Stimulated activated CD4-positive, alpha-beta T cell treated with anti-CD3 and anti-CD28 coated beads, Interleukin-1b, Interleukin-23, amount 100 ng/mL, for 1 hour (primary cell): ENCODE measurements around the gene HDAC9.

ENCODE experiments used
- DNase-seq, 2 donors: peaks; one replicate each; pipeline ENCODE4 v3.0.0-alpha.2; 2020; ENCODE audit warnings: low read depth in 2 of 2

Gene HDAC9

DNA sequence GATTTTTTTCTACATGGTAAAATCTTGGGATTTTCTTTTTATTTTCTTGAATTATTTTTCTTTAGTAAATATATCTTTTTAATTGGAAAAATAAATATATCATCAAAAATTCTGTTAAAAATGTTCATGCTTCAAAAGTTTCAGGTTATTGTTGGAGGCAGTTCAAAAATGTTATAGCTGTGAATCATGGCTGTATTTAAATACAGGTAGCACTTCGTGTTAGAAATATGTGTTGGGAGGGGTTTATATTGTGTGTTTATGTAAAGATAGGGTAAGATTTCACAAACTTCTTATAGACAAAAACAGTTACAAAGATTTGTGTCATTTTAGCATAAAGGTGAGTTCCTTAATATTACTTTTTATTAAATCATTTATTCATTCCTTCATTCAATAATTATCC lies 60.4 kb downstream of the HDAC9 start:
- DNase-seq = no peak

DNA sequence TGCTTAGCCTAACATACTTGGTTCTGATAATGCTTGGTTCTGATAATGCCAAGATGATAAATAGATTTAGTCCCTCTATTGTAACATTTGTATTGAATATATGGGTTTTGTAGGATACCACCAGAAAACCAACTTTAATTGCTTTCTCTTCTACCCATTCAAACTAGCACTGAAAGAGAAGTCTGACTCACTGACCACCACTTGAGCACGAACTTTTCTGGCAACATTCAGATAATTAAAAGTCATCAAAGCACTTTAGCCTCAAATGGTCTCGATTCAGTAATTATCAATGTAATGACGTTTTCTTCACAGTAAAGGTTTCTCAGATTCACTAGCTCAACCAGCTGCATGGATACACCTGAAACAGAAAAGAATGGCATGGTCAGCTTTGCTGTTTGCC lies 63.0 kb downstream of the HDAC9 start:
- no peak for DNase-seq

DNA sequence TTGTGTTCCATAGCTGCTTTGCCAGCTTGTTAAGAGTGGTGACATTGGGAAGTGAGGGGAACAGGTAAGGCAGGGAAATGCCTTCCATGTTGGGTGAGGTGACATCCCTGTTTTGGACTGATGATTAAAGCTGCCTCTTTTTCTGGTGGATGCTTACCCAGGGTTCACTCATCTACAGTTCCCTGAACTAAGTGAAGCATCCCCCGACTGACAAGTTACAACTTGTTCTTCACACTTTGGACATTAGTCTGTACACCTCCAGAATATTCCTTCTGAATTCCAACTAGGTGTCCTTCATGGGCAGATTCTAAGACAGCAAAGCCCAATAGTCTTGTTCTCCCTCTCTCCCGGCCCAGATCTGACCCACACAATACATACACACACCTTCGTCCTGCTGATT lies 63.4 kb downstream of the HDAC9 start:
- no peak for DNase-seq

DNA sequence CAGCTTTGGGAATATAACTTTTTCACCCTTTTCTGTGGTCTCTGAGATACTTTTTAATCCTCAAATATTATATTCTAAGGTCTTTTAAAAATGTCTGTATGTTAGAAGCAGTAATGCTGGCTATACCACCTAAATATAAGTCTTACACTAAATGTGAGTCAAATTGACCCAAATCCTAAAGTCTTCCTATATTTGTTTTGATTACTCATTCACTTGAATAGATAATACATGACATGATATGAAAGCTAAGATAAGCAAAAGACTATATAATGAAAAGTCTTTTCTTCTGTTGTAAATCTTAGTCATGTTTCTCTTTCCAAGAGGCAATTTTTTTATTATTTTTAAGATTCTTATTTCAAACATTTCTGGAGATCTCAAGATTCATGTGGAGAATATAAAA lies 64.2 kb downstream of the HDAC9 start:
- DNase-seq = no peak

DNA sequence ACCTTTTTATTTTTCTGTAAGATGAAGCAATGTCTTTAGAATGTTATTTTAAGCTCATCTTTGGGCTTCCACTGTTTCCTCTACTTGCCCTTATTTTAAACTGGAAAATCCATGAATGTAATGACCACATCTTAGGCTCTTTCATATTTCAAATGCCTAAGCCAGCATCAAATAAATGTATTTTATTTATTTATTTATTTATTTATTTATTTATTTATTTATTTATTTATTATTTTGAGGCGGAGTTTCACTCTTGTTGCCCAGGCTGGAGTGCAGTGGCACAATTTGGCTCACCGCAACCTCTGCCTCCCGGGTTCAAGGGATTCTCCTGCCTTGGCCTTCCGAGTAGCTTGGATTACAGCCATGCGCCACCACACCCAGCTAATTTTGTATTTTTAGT lies 69.2 kb downstream of the HDAC9 start:
- DNase-seq = no peak

DNA sequence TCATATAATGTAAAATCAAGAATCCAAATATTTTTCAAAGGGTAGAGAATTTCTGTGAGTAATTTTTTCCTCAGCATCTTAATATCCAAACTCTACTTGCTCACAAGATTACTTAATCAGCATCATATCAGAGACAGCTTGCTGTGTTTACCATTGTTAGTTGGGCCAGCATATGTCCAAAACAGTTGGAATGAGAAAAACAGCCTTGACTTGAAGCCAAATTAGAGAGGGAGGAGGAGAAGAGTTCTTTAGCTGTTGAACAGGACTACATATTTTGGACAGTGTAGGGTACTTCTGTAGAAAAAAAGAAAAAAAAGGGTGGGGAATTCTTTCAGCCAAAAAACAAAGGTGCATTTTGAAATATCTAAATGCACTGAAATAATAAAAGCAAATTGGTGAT lies 69.8 kb downstream of the HDAC9 start:
- DNase-seq = no peak

DNA sequence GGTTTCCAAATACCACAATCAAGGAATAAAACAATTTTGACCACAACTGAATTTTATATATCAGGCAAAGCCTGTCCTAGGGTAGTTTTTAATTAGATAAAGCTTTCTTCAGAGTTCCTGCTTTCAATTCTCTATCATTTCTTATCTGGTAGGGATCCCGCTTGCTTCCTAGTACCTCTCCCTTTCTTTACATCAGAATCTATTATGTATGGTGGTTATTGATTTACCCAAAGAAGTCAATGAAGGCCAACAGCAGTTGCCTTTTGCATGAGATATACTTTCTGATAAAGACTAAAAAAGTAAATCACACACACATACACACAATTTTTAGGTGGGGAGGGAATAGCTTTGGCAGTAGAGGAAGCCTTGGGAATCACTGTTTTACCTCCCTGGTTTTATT lies 70.7 kb downstream of the HDAC9 start:
- no peak for DNase-seq

DNA sequence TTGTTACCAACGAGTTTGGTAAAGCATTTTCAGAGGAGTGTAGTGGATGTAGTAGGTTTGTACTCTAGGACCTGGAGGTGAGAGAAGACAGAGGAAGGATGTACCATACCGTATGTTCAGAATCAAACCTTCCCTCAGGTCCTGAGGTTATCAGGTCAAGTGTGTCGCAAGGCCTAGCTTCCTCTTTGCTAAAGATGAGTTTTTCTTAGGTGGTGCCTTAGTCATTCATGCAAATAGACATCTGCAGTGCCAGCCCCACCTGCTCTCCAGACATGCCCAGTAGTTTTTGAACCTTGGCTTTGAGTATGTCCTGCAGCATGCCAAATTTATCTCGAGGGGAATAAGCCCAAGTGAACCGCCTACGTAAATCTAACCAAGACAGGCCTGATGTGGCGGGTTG lies 71.3 kb downstream of the HDAC9 start:
- DNase-seq = no peak

DNA sequence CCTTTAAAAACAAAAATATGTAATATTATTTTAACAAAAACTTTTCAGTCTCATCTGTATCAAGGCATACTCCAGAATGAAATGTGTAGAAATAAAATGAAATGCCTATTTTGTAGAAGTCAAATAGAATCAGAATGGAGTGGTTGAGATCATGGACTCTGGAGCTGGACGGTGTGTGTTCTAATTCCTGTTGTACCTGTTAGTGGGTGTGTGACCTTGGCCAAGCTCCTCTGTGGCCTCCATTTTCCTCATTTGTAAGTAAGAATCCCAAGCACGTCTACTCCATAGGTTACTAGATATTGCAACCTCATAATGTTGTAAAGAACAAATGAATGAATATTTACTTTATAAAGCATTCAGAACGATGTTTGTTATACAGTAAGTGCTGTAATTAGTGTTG lies 74.9 kb downstream of the HDAC9 start:
- no peak for DNase-seq

DNA sequence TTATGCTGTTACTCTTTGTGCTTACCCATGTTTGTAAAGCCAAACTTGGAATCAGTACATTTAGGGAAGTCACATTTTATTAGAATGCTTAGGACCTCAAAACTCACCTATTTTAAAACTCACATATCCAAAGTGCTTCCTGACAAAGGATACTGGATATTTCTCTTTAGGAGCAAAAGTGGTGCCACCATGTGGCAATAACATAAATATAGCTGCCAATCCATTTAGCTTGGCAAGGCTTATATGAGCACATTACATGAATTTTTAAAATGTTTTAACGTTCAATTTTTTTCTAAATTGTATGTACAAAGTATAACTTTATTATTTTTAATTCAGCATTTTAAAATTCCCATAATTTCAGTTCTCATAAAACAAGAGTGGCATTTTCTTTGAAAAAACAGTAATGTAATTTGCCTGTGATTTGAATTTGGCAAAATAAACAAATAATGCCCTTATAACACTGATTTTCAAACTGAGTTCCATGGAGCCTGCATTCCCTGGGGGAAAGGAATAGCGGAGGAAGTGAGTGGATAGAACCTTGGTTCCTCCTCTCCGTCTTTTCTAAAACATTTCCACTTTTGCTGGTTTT lies 75.4 kb downstream of the HDAC9 start:
- no peak for DNase-seq

DNA sequence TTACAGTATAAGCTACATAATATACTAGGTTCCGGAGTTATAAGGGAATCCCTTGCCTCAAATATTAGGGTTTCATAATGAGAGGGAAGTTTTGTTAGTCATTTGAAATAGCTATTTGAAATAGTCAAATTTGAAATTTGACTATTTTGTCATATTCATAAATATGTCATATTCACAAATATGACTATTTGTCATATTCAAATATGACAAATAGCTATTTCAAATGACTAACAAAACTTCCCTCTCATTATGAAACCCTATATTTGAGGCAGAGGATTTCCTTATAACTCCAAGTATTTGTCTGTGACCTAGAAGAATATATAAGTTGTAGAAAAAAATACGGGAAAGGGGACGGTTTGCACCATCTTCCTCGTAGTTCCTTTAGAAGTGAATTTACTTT lies 76.6 kb downstream of the HDAC9 start:
- DNase-seq = no peak

DNA sequence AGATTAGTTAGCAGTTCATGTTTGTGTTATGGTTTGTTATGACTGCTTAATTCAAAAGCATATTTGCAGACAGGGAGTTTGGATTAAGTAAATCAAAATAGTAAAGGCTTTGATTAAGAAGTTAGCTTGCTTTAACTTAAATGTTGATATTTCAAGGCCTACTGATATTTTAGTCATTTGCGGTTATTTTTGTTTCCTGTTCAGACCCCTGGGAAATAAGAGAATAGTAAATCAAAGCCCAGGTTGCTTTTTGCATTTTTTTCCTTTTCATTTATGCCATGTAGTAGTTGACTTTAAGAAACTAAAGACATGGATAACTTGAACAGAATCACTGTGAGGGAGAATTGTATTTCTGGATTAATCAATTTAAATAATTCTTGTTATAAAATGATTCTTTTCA lies 77.3 kb downstream of the HDAC9 start:
- no peak for DNase-seq

DNA sequence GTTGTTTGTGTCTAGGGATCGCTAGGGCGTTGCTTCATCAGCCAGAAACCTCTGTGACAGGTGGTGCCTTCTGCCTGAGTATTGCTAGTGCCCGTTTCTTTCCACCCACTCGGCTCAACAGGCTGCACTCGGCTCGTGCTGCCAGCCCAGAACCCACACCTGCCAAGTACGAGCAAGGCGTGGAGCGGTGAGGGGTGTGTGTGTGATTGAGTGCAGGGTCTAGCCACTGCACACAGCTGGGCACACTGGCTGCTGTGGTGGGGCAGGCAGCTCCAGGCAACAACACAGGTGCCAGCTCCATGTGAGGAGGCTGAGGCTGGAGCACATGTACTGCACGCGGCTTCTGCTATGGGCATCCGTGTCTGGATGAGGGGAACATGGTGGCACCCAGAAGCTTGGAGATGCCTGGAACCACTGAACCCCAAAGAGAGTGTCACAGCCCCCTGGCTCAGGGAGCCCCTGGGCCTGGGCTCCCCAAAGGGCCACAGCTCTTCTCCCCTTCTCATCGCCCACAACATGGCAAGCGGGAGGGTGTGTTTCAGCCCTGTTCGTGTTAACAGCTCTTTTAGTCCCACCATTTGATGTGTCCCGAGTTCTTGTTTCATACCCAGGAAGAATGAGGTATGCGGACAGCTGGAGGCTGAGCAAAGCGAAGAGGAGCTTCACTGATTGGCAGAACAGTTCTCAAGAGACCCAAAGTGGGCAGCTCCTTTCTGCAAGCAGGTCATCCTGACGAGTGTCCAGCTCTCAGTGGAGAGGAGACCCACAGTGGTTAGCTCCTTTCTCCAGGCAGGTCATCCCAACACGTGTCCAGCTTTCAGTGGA lies 78.1 kb downstream of the HDAC9 start:
- no peak for DNase-seq

DNA sequence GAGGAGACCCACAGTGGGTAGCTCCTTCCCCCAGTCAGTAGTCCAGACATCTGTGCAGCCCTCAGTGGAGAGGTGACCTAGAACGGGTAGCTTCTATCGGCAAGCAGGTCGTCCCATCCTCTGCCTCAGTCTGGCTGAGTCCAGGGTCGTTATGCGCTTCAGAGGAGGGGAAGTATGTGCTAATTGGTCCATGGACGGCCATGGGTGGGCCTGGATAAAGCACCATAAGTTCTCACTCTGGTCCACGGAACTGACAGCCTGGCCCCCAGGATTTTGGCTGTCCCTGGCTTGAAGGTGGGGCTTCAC lies 78.6 kb downstream of the HDAC9 start:
- no peak for DNase-seq

DNA sequence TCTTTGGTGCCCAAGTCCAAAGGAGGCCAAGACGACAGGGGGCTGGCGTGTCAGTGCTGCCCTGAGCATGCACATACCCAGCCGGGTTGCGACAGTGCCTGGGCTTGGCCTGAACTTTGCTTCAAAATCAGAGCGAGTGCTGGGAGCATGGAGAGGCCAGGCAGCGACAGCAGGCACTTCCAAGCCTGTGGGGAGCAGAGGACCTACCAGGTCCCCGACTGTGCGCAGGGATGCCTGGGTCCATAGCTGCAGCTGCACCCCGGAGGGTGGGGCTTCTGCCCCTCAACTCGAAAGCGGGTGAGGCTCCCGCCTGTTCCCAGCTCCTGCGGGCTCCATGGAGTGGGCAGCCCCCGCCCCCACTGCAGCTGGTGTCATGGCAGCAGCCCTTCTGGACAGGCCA lies 79.1 kb downstream of the HDAC9 start:
- no peak for DNase-seq

DNA sequence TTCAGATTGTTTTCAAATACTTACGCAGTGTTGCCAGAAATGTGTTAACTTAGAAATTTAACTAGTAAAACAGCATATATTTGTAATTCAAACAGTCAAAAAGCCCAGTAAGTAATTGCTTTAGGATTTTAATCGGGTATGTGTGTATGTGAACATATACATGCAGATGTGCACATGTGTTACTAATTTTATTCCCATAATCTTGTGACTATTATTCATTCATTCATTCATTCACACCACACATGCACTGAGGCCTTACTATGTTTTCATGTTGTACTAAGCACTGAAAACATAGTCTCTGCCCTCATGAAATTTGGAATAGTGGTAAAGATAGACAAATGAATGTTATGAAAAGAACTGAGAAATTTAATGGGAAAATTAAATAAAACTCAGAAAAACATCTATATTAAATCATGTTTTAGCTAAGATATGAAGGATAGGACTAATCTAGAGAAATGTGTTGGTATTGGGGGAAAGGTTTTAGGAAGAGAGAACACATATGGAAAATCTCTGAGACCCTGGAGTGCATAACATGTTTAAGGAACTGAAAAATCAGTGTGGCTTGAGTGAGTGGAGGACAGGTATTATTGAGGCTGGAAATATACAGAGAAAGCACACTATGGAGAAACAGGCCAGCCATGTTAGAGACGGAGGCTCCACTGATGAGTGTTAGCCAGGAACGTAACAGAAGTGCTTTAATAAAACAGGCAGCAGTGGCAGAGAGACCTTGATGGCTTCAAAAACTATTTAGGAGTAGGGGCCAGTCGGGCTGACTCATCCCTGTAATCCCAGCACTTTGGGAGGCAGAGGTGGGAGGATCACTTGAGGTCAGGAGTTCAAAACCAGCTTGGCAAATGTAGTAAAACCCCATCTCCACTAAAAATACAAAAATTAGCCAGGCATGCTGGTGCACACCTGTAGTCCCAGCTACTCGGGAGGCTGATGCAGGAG lies 80.3 kb downstream of the HDAC9 start:
- DNase-seq = no peak

DNA sequence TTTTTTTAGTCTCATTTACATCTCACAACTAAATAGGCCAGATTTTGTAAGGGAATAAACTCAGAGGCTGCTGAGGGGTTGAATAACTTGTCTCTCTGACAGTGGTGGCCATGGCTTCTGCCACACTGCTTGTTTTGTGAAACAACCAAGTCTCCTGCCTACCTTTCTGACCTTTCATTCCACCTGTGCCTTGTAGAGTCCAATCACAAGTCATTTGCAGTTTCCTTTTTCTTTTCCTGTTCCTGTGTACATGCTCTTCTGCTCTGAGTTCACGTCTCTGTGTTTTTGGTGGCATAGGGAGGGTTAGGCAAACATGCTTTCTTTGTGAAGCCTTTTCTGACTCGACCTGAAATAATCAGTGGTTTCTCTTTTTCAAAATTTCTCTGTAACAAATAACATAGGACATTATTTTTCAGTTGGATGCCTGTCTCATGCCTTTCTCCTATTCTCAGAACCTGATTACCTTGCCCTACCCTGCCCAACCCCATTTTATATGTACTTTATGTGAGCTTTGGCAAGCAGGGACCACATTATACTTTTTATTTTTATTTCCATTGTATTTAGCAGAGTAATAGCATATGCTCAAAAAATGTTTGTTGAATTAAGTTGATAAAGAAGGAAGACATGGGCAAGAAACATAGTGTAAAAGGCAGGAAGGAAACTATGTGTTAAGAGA lies 81.7 kb downstream of the HDAC9 start:
- no peak for DNase-seq

DNA sequence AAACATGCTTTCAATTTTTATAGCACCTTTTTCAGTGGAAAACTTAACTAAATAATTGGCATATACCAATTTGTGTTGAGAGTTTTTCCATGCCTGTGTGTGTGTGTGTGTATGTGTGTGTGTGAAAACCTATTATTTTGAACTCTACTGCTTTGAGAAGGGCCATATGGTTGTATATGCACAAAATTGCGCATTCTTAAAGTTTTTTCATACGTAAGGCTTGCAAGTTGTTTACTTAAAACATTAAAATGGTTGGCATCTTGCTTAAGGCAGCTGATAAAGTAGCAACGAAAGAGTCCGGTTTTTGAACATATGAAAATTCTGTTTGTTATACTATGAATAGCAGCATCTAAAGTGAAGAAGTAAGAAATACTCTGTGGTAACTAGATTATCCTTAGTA lies 84.1 kb downstream of the HDAC9 start:
- DNase-seq = no peak

DNA sequence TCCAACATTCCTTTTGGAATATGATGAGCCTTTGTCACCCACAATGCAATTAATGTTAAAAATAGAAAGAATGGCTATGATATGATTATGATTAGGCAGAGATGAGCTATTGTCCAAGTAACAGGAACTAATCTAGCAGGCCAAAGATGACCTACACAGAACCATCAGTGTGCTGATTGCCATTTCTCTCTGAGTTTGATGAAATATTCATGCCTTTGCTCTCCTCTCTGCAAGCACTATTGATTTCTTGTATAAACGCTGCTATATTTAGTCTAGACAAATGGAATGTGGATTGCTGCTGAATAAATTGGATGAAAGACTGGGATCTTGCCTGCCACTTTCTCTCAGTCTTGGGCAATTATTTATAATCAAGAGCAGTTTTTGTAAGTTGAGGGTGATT lies 85.4 kb downstream of the HDAC9 start:
- no peak for DNase-seq

DNA sequence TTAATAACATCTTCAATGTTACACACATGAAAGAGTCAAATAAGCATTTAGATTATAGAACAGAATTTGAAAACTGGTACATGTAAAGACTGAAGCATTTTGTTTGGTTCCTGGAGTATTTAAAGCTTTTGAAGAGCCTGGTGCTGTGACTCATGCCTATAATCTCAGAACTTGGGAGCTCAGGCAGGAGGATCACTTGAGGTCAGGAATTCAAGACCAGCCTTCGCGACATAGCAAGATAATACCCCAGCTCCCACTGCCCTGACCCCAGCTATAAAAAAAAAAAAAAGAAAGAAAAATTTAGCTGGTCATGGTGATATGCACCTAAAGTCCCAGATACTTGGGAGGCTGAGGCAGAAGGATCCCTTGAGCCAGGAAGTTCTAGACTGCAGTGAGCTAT lies 87.8 kb downstream of the HDAC9 start:
- no peak for DNase-seq

DNA sequence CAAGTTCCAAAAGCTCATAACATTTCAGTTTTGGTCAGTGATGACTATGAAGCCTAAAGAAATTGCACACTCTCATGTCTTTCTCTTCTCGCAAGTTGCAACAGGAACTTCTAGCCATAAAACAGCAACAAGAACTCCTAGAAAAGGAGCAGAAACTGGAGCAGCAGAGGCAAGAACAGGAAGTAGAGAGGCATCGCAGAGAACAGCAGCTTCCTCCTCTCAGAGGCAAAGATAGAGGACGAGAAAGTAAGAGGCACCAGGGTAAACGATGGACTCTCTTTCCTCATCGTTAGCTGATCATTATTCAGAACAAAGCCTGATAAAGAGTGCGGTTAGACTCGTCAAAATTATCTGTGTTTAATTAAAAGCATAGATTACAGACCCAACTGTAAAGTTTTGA lies 94.7 kb downstream of the HDAC9 start:
- DNase-seq = no peak

DNA sequence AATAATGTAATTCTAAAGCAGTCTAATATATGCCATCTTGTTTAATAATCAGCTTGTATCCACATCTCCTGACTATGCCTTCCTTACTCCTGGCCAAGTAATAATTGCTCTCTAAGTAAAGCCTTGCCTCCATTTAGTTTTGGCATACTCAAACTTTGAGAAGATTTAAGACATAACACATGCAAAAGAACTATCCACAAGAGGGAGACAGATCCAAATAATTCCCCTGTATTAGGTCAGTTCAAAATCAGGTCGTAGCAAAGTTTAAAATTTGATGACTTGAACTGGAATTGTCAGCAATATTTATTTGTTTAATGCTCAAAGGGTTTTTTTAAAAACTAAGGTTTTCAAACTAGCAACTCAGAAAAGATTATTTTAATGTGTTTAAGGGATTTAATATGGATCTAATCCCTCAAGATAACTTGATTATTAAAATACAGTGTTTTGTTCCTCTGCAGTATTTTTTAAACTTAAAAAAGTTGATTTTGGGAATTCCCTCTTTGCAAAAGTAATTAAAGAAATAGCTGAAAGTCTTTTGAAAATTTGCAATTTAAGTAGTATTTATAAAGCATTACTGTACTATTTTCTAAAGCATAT lies 95.3 kb downstream of the HDAC9 start:
- DNase-seq = no peak
